H9 (cell line): ENCODE results near the gene DGKE. TPM values are rescaled to one million over a fixed set of nuclear protein-coding genes. Genes with fewer than 3 reads are reported as not detected.

Experiments
- DNase-seq: peaks from one replicate; pipeline ENCODE4 v3.0.0-alpha.2; 2017
- H2AFZ ChIP-seq: one replicate; pipeline ENCODE4 v1.6.1; 2013; ENCODE audit warnings: mild to moderate bottlenecking, low read length, control low read depth, moderate library complexity
- H2AK5ac ChIP-seq: 2 replicates; pipeline ENCODE4 v1.6.1; 2013; ENCODE audit warnings: low read length, control low read depth, mixed read lengths; ENCODE audit not compliant: insufficient read length
- H2BK120ac ChIP-seq: one replicate; pipeline ENCODE4 v1.6.1; 2013; ENCODE audit warnings: low read depth, mild to moderate bottlenecking, low read length, control low read depth, inconsistent platforms; ENCODE audit not compliant: poor library complexity, severe bottlenecking
- H2BK12ac ChIP-seq: 2 replicates; pipeline ENCODE4 v1.6.1; 2013; ENCODE audit warnings: low read length, control low read depth, mixed read lengths, low read depth; ENCODE audit not compliant: insufficient read length
- H2BK15ac ChIP-seq: 2 replicates; pipeline ENCODE4 v1.6.1; 2013; ENCODE audit warnings: low read depth, low read length, control low read depth
- H2BK20ac ChIP-seq: one replicate; pipeline ENCODE4 v1.6.1; 2013; ENCODE audit warnings: low read depth, mild to moderate bottlenecking, low read length, control low read depth, inconsistent platforms; ENCODE audit not compliant: poor library complexity, severe bottlenecking
- H2BK5ac ChIP-seq: 2 replicates; pipeline ENCODE4 v1.6.1; 2013; ENCODE audit warnings: low read length, control low read depth, mixed read lengths; ENCODE audit not compliant: insufficient read length
- H3K14ac ChIP-seq: 2 replicates; pipeline ENCODE4 v1.6.1; 2013; ENCODE audit warnings: low read length, control low read depth; ENCODE audit not compliant: insufficient read depth
- H3K18ac ChIP-seq: 2 replicates; pipeline ENCODE4 v1.6.1; 2013; ENCODE audit warnings: low read depth, mild to moderate bottlenecking, mixed read lengths, low read length, control low read depth; ENCODE audit not compliant: insufficient read length
- H3K23ac ChIP-seq: 2 replicates; pipeline ENCODE4 v1.6.1; 2013; ENCODE audit warnings: low read length, control low read depth, mixed read lengths, low read depth; ENCODE audit not compliant: insufficient read length
- H3K23me2 ChIP-seq: 2 replicates; pipeline ENCODE4 v1.6.1; 2013; ENCODE audit warnings: low read depth, mild to moderate bottlenecking, mixed read lengths, low read length, control low read depth; ENCODE audit not compliant: insufficient read length, poor library complexity, severe bottlenecking
- H3K27ac ChIP-seq: 2 replicates; pipeline ENCODE4 v1.5.1; 2013; ENCODE audit warnings: low read length, control low read depth, mixed read lengths, low read depth; ENCODE audit not compliant: insufficient read length
- H3K27me3 ChIP-seq: 2 replicates; pipeline ENCODE4 v1.6.1; 2013; ENCODE audit warnings: low read length, control low read depth, inconsistent platforms; ENCODE audit not compliant: insufficient read depth
- H3K4ac ChIP-seq: 2 replicates; pipeline ENCODE4 v1.6.1; 2013; ENCODE audit warnings: low read depth, mild to moderate bottlenecking, control low read depth, inconsistent platforms, low read length, moderate library complexity
- H3K4me1 ChIP-seq: 2 replicates; pipeline ENCODE4 v1.6.1; 2013; ENCODE audit warnings: low read length, control low read depth, inconsistent platforms; ENCODE audit not compliant: insufficient read depth
- H3K4me2 ChIP-seq: 2 replicates; pipeline ENCODE4 v1.6.1; 2013; ENCODE audit warnings: low read length, control low read depth, mixed read lengths; ENCODE audit not compliant: insufficient read length, insufficient read depth
- H3K56ac ChIP-seq: 2 replicates; pipeline ENCODE4 v1.6.1; 2013; ENCODE audit warnings: low read depth, mild to moderate bottlenecking, mixed read lengths, low read length, control low read depth; ENCODE audit not compliant: insufficient read length
- H3K79me1 ChIP-seq: 2 replicates; pipeline ENCODE4 v1.6.1; 2013; ENCODE audit warnings: low read depth, mild to moderate bottlenecking, moderate library complexity, low read length, control low read depth, inconsistent platforms; ENCODE audit not compliant: insufficient read depth, poor library complexity, severe bottlenecking
- H3K79me2 ChIP-seq: 2 replicates; pipeline ENCODE4 v1.6.1; 2013; ENCODE audit warnings: low read length, control low read depth, inconsistent platforms; ENCODE audit not compliant: insufficient read depth
- H3K9ac ChIP-seq: 2 replicates; pipeline ENCODE4 v1.6.1; 2013; ENCODE audit warnings: low read length, control low read depth, mixed read lengths; ENCODE audit not compliant: insufficient read length; ENCODE audit errors: extremely low read depth
- H3K9me3 ChIP-seq: one replicate; pipeline ENCODE4 v1.6.1; 2013; ENCODE audit warnings: low read depth, low read length, inconsistent platforms; ENCODE audit not compliant: control insufficient read depth
- H3T11ph ChIP-seq: one replicate; pipeline ENCODE4 v1.6.1; 2013; ENCODE audit warnings: mild to moderate bottlenecking, low read length, control low read depth, inconsistent platforms
- H4K20me1 ChIP-seq: one replicate; pipeline ENCODE4 v1.6.1; 2013; ENCODE audit not compliant: control insufficient read depth, insufficient read length, insufficient read depth
- H4K5ac ChIP-seq: 2 replicates; pipeline ENCODE4 v1.6.1; 2013; ENCODE audit warnings: low read depth, mild to moderate bottlenecking, mixed read lengths, low read length, control low read depth; ENCODE audit not compliant: insufficient read length
- H4K8ac ChIP-seq: replicated peaks from 2 replicates; pipeline ENCODE4 v1.6.1; 2013; ENCODE audit warnings: low read length, control low read depth, mixed read lengths, low read depth; ENCODE audit not compliant: insufficient read length
- H4K91ac ChIP-seq: 2 replicates; pipeline ENCODE4 v1.6.1; 2013; ENCODE audit warnings: low read depth, mild to moderate bottlenecking, moderate library complexity, mixed read lengths, low read length, control low read depth; ENCODE audit not compliant: insufficient read length
- H3K27ac Mint-ChIP-seq, 3 experiments: 2 replicates in 2 of 3; 3 replicates in 1 of 3; pipeline ENCODE4 v1.8.0; 2020 to 2021; ENCODE audit warnings: mixed read lengths in 3 of 3, mild to moderate bottlenecking in 1 of 3, moderate library complexity in 1 of 3
- H3K27me3 Mint-ChIP-seq: 2 replicates; pipeline ENCODE4 v1.8.0; 2021; ENCODE audit warnings: low read depth, mild to moderate bottlenecking, moderate library complexity, mixed read lengths
- H3K36me3 Mint-ChIP-seq, 3 experiments: 2 replicates in 2 of 3; 3 replicates in 1 of 3; pipeline ENCODE4 v1.8.0; 2020 to 2021; ENCODE audit warnings: low read depth in 3 of 3, mixed read lengths in 3 of 3; ENCODE audit not compliant: insufficient read depth in 1 of 3
- H3K4me1 Mint-ChIP-seq, 2 experiments: 2 replicates each; pipeline ENCODE4 v1.8.0; 2020; ENCODE audit warnings: mixed read lengths in 2 of 2
- H3K4me3 Mint-ChIP-seq, 2 experiments: 2 replicates in 1 of 2; 3 replicates in 1 of 2; pipeline ENCODE4 v1.8.0; 2020 to 2021; ENCODE audit warnings: mild to moderate bottlenecking in 2 of 2, mixed read lengths in 2 of 2, moderate library complexity in 1 of 2
- H3K9me3 Mint-ChIP-seq, 2 experiments: 2 replicates in 1 of 2; 3 replicates in 1 of 2; pipeline ENCODE4 v1.8.0; 2020; ENCODE audit warnings: mild to moderate bottlenecking in 2 of 2, mixed read lengths in 2 of 2, moderate library complexity in 1 of 2
- CTCF ChIP-seq: fragments of 200-600 bp; sonication (generic); conservative IDR thresholded peaks from 3 replicates; pipeline ENCODE4 v1.8.0; 2021; ENCODE audit warnings: antibody characterized with exemption, mild to moderate bottlenecking
- WGBS: extraction: QIAGEN DNeasy Blood & Tissue Kit; methylation state at CpG from one replicate; pipeline ENCODE4 v1.1.7; 2013; ENCODE audit warnings: missing lambda C conversion rate, low lambda C conversion rate, mixed read lengths; ENCODE audit not compliant: insufficient read length; ENCODE audit errors: extremely low coverage; 5-methylcytosine and 5-hydroxymethylcytosine counted together
- total RNA-seq: library from RNA; stranded (reverse); gene quantifications from 2 replicates; pipeline ENCODE4 v1.2.1, GENCODE V29; 2021

DGKE gene
- total RNA-seq, 1 experiment from 2014 or later, result 4.9 TPM

- no peaks in the 10 kb centered on the region for H3K79me1 ChIP-seq
- no peak overlapping the region for H3K4ac ChIP-seq
- H3K79me2 ChIP-seq, result no peaks in the 10 kb centered on the region
- WGBS, result no CpG with 5 or more reads among the region's 5 CpGs
- peaks cover 0 to 2% of the 10 kb centered on the region in 2 experiments; a peak in 2 of 4 replicates for H3K4me1 Mint-ChIP-seq
- no peak overlapping the region for H3K4me3 Mint-ChIP-seq
- no peak overlapping the region for H4K5ac ChIP-seq
- no peak overlapping the region for H3K9ac ChIP-seq
- H3K14ac ChIP-seq, result no peak overlapping the region
- H2BK120ac ChIP-seq, result no peak overlapping the region
- no peak overlapping the region for H3K4me2 ChIP-seq
- no peaks in the 10 kb centered on the region for H3K27me3 ChIP-seq
- no peak overlapping the region for H3K56ac ChIP-seq
- no peak for DNase-seq
- no peak overlapping the region for H3K18ac ChIP-seq
- no peaks in the 10 kb centered on the region for H3K9me3 ChIP-seq
- H2BK12ac ChIP-seq, result no peak overlapping the region
- H2BK15ac ChIP-seq, result no peak overlapping the region
- H3K23ac ChIP-seq, result no peak overlapping the region
- H3K23me2 ChIP-seq, result no peaks in the 10 kb centered on the region
- no peak overlapping the region for H3K27ac ChIP-seq
- H4K8ac ChIP-seq, result no peak overlapping the region
- no peak overlapping the region for H3K27ac Mint-ChIP-seq
- no peak overlapping the region for H2BK5ac ChIP-seq
- no peak overlapping the region for H2AFZ ChIP-seq
- no peaks in the 10 kb centered on the region for H4K20me1 ChIP-seq
- H2AK5ac ChIP-seq, result no peak overlapping the region
- H3K9me3 Mint-ChIP-seq, result no peaks in the 10 kb centered on the region
- no peak overlapping the region for H2BK20ac ChIP-seq
- H3T11ph ChIP-seq, result no peak overlapping the region
- no peak for TF ChIP-seq CTCF
- H3K36me3 Mint-ChIP-seq, result peaks cover 0 to 5% (median 5%) of the 10 kb centered on the region in 3 experiments; a peak in 5 of 7 replicates
- no peak overlapping the region for H4K91ac ChIP-seq
- no peaks in the 10 kb centered on the region for H3K27me3 Mint-ChIP-seq
- H3K4me1 ChIP-seq, result no peaks in the 10 kb centered on the region
These were observed 32.1 kb downstream of the DGKE start for GRCh38 chr17:56866076-56866475.
